GM19025 (cell line): ENCODE results near the gene PRR22.

Source experiments
- ATAC-seq: cut with Tn5 transposase; IDR thresholded peaks from one replicate; pipeline ENCODE4 v1.9.1; 2021; ENCODE audit warnings: mild to moderate bottlenecking, low read depth, moderate library complexity; ENCODE audit not compliant: unreplicated experiment

PRR22 gene

DNA sequence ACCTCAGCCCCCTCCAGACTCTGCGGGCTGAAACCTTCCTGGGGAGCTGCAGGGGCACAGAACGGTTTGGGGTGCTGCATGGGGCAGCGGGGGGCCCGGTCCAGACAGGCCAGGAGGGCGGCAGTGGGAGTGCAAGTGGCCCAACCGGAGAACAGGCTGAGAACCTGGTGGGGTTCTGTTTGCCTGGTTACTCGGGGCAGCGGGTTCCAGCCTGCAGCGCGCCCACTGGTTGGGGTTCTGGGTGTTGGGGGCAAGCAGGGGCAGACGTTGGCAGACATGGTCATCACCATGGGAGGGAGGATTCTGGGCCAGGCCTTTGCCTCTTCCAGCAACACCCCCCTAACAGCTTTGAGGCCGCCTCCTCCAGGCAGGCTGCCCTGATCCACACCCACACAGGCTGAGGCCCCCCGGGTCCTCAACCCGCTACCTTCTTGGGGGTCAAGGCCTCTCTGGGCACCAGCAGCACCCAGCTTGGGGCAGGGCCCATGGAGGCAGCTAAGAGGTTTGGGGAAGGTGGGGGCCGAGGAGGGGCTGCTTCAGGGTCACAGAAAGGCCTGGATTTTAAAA, at the start of gene PRR22:
Gene PRR22 (minus strand): TSS at position 166 of the 567 bp plus-strand sequence. CDS start 86 bp downstream, at position 80.
- no peak for ATAC-seq

DNA sequence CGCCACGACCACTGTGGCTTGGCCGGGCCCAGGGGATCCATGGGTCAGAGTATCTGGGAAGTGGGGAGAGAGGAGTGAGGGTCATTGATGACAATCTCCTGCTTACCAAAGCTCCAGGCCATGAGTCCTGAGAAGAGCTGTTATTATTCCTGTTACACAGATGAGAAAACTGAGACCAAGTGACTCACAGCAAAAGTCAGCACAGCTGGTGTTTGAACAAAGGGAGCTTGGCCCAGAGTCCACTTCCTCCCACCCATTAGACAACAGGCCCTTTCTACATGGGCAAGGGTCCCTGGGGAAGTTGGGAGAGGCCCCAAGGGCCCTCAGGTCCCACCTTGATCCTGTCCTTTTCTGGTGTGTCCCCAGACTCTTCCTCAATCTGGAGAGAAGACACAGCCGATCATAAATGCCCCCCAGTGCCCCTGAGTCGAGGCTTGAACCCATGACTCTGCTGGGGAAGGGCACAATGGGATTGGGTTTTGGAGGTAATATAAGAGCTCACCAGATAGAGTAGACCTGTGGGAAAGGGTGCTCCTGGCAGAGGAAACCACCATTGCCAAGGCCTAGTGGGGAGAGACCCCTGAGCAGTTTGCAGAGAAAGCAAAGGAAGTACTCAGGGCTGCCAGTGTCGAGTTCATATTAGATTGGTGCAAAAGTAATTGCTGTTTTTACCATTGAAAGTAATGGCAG, 48.1 kb upstream of the PRR22 start:
- no peak for ATAC-seq

DNA sequence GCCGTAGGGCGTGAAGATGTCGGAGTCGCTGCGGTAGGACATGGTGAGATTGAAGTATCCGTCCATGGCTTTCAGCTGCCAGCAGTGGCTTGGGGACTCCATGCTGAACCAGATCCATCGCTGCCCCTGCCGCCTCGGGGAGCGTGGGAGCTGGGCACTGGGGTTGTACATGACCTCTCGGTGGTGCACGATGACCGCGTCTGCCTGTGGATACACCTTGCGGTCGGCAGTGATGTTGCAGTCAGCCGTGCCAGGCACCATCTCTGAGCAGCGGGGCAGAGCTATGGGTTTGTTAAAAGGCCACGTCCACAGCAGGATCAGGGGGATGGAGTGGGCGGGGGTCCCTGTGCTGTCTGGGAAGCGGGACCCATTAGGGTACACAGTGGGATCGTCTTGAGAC, 47.5 kb upstream of the PRR22 start:
- ATAC-seq = no peak

DNA sequence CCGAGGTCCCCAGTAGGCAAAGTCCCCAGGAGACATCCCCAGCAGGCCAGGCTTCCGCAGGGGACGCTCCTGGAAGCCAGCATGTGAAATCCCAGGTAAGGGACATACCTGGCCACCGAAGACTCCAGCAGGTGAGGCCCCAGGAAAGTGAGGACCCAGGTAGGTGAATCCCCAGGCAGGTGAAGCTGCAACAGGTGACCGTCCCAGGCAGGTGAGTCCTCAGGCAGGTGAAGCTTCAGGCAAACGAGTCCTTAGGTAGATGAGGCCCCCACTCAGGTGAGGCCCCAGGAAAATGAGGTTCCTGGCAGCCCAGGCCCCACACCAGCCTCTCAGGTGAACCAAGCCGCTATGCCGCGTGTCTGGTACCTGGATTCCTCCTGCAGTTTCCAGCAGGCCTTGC, 46.6 kb upstream of the PRR22 start:
- ATAC-seq = no peak

DNA sequence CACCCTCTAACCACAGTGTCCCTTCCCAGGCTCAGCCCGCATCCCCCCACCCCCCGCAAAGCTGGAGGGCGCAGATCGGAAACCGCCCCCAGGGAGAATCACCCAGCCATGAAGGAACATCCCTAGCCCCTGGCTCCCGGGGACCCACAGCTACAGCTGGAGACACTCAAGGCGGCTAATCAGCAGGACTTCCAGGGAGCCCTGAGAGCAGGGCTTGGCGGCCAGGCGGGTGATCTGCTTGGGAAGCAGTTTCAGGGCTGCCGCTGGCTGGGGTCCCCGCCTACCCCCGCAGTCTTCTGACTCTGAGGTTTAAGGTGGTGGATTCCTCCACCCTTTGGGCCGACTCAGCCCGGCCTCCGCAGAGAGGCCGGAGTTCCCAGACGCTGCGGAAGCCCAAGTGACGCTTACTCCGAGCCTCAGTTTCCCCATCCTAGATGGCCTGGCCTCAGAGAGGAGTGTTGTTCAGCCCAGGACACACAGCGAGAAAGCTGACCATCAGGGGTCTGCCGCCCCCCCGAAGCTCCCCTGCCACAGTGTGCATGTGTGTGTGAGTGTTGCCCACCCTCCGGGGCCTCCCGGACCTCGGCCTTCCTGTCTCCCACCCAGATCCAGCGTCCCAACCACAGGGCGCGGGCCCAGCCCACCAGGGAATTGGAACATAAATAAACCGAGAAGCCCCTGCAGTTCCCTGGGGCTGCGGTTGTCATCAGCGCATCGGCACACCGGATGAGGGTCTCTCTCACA, 45.2 kb upstream of the PRR22 start:
- ATAC-seq = no peak

DNA sequence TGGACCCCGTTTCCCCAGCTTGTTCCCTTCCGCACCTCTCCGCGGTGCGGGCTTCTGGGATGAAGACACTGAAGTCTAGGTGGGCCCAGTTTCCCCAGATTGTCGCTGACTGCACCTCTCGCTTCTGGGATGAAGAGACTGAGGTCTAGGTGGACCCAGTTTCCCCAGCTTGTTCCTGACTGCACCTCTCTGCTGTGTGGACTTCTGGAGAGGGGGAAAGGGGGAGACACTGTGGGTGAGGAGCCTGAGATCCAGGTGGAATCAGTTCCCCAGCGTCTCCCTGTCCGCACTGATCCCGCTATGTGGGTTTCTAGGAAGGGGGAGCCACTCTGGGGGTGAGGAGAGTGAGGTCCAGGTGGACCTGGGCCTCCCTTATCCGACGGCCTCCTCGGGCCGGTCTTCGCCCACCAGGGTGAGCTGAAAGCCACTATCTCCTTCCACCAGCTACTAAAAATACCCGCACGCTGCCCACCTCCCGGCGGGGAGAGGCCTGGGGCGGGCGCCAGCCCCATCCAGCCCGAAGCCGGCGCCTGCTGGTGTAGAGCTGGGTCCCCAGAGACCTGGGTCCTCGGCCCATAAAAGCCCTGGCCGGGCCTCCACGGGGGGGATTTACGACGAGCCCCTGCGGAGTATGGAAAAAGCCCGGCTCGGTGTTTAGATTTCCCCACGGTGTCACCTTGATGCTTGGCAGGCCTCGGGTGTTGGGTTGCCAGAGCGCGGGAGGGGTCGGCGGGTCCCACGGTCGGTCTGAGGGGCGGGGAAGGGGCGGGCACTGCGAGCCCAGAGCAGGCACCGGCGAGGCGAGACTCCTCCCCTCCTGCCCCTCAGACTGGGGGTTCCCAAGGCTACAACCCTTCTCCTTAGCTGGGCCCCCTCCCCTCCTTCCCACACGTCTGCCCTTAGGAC, 44.4 kb upstream of the PRR22 start:
- no peak for ATAC-seq

DNA sequence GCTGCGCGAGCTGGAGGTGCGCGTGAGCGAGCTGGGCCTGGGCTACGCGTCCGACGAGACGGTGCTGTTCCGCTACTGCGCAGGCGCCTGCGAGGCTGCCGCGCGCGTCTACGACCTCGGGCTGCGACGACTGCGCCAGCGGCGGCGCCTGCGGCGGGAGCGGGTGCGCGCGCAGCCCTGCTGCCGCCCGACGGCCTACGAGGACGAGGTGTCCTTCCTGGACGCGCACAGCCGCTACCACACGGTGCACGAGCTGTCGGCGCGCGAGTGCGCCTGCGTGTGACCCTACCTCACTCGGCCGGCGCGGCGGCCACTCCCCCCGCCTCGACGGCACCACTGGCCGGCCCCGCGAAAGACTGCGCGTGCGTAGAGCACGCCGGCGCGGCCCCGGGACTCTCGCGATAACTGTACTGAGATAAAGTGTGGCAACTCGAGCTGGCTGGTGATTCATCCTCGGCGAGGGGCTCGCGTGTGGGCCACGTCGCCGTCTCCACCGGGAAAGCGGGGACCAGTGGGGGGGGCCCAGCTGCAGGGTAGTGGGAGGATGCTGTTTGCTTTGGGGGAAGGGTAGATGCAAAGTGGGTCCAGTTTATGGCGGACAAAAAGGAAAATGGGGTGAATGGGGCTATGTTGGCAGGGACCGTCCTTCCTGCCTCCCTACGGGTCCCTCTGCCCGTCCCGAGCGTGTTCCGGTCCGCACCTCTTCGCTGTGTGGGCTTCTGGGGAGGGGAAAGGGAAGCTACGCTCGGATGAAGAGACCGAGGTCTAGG, 43.5 kb upstream of the PRR22 start:
- peak; percentile 67 for ATAC-seq

DNA sequence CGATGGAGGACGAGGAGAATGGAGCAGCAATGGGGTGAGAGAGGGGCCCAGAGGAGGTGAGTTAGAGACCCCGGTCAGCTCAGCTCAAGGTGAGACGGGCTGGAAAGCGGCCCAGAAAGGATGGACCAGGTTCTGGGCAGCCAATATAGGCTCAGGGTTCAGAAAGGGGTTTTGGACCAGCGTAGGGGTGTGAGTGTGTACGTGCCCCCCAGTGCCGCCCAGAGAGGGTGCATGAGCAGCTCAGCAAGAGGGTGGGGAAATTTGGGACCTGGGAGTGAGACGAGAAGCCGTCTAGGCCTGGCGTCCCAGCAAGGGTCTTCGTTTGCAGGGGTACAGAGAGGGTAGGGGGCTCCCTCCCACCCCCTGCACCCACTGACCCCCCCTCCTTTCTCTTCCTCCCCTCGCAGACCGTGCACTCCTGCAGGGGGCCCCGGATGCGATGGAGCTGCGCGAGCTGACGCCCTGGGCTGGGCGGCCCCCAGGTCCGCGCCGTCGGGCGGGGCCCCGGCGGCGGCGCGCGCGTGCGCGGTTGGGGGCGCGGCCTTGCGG, 42.9 kb upstream of the PRR22 start:
- no peak for ATAC-seq

DNA sequence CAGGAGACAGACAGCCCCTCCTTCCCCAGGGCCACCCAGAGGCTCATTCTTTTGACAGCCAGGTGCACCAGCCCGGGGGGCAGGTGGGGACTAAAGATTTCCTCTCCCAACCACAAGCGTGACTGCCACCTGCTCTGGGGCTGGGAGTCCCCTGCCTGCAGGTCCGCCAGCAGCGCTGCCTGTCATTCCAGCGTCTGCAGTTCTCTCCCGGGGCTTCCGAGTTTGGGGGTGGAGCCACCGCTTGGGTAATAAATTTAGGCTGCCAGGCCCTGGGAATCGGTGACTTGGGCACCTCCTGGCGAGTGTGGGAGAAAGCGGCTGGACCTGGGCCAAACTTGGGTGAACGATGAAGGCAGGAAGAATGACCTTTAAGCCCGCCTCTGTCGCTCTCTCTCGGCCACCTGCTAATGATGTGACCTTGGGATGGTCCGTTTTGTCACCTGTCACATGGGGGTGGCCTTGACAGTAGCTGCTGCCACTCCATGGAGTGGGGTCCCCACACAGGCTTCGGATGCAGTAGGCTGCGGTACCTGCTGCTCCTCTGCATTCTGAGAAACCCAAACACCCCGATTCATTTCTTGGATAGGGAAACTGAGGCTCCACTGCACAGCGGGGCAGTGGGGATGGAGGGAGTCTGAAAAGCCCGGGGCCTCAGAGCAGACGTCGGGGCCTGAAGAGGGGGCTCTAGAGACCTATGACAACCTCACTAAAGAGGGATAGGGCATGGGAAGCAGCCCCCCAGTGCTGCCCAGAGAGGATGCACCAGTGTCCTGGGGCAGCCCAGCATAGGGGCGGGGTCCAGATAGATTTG, 42.2 kb upstream of the PRR22 start:
- ATAC-seq = no peak

DNA sequence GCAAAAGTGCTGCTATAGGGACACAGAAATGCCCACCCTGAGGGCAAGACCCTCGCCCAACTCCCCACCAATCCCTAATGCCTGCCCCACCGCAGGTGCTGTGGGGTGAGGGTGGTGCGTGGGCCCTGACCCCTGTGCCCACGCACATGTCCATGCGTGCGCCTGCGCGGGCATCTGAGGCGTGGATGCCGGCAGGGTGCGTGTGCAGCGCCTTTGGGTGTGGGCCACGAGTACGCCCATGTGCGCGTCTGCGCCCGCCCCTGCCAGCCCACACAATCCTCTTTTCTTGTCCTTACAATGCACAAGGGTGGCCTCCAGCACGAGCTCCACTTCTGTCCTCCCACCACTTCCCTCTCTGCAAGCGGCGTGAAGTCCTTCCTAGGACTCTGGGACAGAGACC, 40.6 kb upstream of the PRR22 start:
- ATAC-seq = no peak

DNA sequence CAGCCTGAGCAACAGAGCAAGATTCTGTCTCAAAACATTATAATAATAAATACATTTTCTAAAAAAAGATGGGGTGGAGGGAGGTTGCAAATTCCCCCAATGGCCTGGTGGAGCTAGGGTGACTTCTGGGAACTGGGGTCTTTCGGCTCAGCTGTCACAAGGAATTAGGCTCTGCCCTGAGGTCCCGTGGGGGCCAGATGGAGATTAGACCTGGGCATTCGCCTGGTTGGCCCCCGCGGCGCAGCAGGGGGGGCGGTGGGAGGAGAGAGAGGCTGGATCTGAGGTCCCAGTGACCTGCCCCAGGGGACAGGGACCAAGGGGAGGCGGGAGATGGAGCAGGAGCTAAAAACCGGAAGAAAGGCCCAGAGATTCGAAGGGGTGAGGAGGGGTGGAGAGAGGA, 40.2 kb upstream of the PRR22 start:
- no peak for ATAC-seq

DNA sequence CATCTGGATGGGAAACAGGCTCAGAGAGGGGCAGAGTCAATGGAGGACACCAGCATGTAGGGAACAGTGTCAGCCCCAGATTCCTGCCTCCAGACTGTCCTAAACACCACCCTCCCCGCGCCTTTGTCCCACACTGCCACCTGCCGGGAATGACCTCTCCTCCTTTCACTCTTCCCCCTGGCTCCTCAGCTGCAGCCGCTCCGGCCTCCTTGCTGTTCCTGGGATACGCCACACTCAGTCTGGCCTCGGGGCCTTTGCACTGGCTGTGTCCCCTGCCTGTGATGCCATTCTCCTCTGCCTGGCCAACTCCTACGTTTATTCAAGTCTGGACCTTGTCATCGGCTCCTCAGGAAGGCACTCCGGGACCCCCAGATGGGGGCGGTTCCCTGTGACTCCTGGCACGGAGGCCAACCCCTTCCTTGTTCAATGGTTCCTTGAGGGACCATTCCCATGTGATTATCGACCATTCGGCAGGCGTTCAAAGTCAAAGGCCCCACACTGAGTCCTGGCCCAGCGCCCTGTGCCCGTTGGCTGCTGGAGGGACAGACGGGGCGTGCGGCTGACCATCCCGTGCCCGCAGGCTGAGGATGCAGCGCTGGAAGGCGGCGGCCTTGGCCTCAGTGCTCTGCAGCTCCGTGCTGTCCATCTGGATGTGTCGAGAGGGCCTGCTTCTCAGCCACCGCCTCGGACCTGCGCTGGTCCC, 39.2 kb upstream of the PRR22 start:
- no peak for ATAC-seq

DNA sequence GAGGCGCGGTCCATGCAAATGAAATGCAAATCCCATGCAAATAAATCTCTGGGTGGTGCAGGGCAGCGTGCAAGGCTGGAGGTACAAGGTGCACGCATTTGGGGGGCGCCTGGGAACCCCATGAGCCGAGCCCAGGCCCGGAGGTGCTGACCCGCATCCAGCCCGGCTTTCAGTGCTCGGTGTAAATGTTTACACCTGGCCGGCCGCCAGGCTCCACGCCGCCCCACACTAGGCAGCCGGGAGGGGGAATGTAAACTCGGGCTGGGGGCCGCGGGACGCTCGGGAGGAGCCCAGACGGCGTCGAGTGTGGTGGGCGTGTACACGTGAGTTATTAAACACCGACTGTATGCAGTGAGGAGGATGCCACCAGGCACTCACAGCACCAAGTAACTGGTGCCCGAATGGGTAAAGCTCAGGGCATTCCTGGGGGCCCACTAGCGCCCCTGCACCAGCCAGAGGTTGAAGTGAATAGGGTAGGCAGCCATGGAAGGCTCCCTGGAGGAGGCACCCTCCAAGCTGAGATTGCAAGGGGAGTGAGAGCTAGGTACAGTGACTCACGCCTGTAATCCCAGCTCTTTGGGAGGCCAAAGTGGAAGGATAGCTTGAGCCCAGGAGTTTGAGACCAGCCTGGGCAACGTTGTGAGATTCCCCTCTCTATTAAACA, 37.8 kb upstream of the PRR22 start:
- no peak for ATAC-seq

DNA sequence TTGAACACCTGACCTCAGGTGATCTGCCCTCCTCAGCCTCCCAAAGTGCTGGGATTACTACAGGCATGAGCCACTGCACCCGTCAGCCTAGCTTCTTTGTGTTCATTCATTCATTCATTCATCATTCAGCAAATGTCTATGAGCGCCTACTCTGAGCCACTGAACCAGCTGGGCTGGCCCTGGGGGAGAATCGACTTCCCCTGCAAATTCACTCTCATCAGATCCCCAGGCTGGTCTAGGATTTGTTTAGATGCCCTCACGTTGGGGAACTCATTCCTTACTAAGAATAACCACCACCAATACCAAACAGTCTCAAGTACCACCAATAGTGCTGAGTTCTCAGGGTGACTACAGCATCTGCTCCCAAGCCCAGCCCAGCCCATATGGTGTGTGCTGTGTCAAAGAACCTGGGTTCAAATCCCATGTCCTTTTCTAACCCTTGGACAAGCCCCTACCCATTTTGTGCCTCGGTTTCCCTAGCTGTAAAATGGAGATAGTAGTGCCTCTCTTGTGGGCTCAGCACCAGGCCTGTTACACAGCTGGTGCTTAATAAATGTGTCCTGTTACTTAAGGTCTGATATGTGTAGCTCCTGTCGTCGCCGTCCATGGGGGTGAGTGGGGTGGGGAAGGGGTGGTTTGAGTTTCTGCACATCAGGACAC, 37.1 kb upstream of the PRR22 start:
- ATAC-seq = no peak

DNA sequence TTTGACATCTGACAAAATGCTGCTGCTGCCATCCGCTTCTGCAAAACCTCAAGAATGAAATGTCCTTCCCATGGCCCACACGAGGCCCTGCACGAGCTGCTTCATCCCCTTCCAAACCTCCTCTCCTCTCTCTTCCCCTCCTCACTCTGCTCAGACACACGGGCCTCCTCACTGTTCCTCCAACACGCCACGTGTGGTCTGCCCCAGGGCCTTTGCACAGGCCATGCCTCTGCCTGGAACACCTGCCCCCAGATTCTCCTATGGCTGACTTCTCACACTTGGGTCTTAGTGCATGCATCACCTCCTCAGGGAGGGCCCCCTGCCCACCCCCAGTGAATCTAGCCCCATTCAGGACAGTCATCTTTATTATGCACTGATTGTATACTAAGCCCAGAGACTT, 36.2 kb upstream of the PRR22 start:
- no peak for ATAC-seq

DNA sequence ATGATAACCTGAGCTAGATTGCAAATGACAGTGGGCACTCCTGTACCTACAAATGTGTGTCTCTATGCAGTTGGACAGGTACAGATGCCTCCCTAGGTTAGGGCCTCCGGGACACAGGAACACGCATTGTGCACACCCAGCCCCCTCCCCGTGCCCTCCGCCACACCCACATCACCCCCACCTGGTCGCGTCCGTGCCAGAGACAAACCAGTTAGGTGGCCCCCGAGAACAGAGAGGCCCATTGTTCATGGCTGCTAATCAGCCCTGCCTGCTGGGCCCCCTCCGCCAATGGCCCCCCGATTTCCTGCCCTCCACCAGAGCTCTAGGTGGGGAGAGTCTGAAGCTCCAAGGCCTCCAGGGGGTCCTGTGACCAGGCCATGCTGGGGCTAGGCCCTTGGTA, 34.0 kb upstream of the PRR22 start:
- no peak for ATAC-seq

DNA sequence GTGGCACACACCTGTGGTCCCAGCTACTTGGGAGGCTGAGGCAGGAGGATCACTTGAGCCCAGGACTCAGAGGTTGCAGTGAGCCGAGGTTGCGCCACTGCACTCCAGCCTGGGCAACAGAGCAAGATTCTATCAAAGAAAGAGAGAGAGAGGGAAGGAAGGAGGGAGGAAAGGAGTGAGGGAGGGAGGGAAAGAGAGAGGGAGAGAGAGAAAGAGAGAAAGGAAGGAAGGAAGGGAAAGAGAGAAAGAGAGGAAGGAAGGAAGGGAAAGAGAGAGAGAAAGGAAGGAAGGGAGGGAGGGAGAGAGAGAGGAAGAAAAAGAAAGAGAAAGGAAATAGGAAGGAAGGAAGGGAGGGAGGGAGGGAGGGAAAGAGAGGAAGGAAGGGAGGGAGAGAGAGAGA, 32.7 kb upstream of the PRR22 start:
- ATAC-seq = no peak
